WTC11 (cell line): ENCODE data around the gene LILRA6. TPM values are rescaled to one million over a fixed set of nuclear protein-coding genes. Genes with fewer than 3 reads are reported as not detected.

ENCODE experiments used
- ATAC-seq: fragments of 200-7000 bp; cut with Tn5 transposase; 2 replicates; pipeline ENCODE4 v1.10.0; 2021; ENCODE audit warnings: mild to moderate bottlenecking, moderate library complexity
- CTCF ChIA-PET: fragments of 300-600 bp; sonication (Branson Sonifier 250); formaldehyde crosslinking; loops from one replicate; lab custom pipeline; 2021; ENCODE audit warnings: antibody characterized with exemption; lab: Charles Lee
- POLR2A ChIA-PET: fragments of 350-600 bp; sonication (Branson Sonifier 250); formaldehyde crosslinking; loops from one replicate; lab custom pipeline; 2021; ENCODE audit warnings: antibody characterized with exemption; lab: Charles Lee
- DNase-seq: peaks from one replicate; pipeline ENCODE4 v3.0.0; 2021; ENCODE audit warnings: low spot score
- H3K27ac Mint-ChIP-seq: 2 replicates; pipeline ENCODE4 v1.8.0; 2021; ENCODE audit warnings: mixed read lengths
- H3K27me3 Mint-ChIP-seq: 2 replicates; pipeline ENCODE4 v1.8.0; 2021; ENCODE audit warnings: low read depth, mild to moderate bottlenecking, moderate library complexity, mixed read lengths
- H3K36me3 Mint-ChIP-seq: 2 replicates; pipeline ENCODE4 v1.8.0; 2021; ENCODE audit warnings: mixed read lengths
- H3K4me1 Mint-ChIP-seq: 2 replicates; pipeline ENCODE4 v1.8.0; 2022; ENCODE audit warnings: mixed read lengths
- H3K4me3 Mint-ChIP-seq: 2 replicates; pipeline ENCODE4 v1.8.0; 2021; ENCODE audit warnings: mild to moderate bottlenecking, moderate library complexity, mixed read lengths
- H3K9me3 Mint-ChIP-seq: 2 replicates; pipeline ENCODE4 v1.8.0; 2021; ENCODE audit warnings: mixed read lengths
- ELF4 ChIP-seq: sonication (generic); formaldehyde crosslinking; IDR thresholded peaks from 2 replicates; pipeline ENCODE4 v1.8.1; 2022; ENCODE audit warnings: low read depth, mild to moderate bottlenecking, moderate library complexity, missing genetic modification reagents
- FOXP4 ChIP-seq: sonication (generic); formaldehyde crosslinking; IDR thresholded peaks from 2 replicates; pipeline ENCODE4 v1.8.0; 2022; ENCODE audit warnings: mild to moderate bottlenecking, missing genetic modification reagents
- MAX ChIP-seq: sonication (generic); formaldehyde crosslinking; IDR thresholded peaks from 2 replicates; pipeline ENCODE4 v1.8.0; 2022; ENCODE audit warnings: mild to moderate bottlenecking, missing genetic modification reagents
- ZNF138 ChIP-seq: sonication (generic); formaldehyde crosslinking; conservative IDR thresholded peaks from 2 replicates; pipeline ENCODE4 v1.8.1; 2022; ENCODE audit warnings: mild to moderate bottlenecking, moderate library complexity, missing genetic modification reagents
- microRNA-seq: library from miRNA; unstranded; fragments of <30 nt; microRNA quantifications from one replicate; pipeline ENCODE4 v1.2.0, GENCODE V29; 2022; ENCODE audit warnings: borderline number of aligned reads
- total RNA-seq: library from RNA; stranded (reverse); gene quantifications from 3 replicates; pipeline ENCODE4 v1.2.3, GENCODE V29; 2021

LILRA6 gene
- total RNA-seq, 1 experiment from 2014 or later: not detected

GRCh38 chr19:54186934-54187381 lies 55.6 kb downstream of the LILRA6 start:
- DNase-seq (no peak), ATAC-seq (no peak)
- Mint-ChIP-seq H3K9me3 (no peaks in the 10 kb centered on the region), H3K27ac (peak overlapping the region; percentile 63; the same call in 1 of the 2 replicates), H3K36me3 (peaks cover 35% of the 10 kb centered on the region), H3K4me1 (peaks cover 23% of the 10 kb centered on the region), H3K27me3 (peaks cover 3% of the 10 kb centered on the region; the same call in 1 of the 2 replicates), H3K4me3 (peak overlapping the region; percentile 85)
- ChIA-PET POLR2A (no interaction called here), CTCF (interaction anchor here (1.1 kb wide), 1 partner anchor 28 kb away, joined by 3 read pairs; the partner anchor contains the start of gene LENG1)
- no peak for TF ChIP-seq ELF4
- no peak for TF ChIP-seq ZNF138 (CRISPR knock-in tag)
- TF ChIP-seq FOXP4 (CRISPR knock-in tag): no peak
- TF ChIP-seq MAX (CRISPR knock-in tag): no peak

Small RNA genes lying within 50 kb of the gene (microRNA-seq; reads per million reads assigned to microRNA genes)
- gene MIR4752: not detected

Other genes starting within 250 kb of the LILRA6 start
- gene VSTM1, start 178.9 kb downstream of the LILRA6 start, total RNA-seq: not detected in 3 replicates
- not detected in 3 replicates for gene TARM1, start 161.4 kb downstream of the LILRA6 start, total RNA-seq
- gene OSCAR, start 142.0 kb downstream of the LILRA6 start, total RNA-seq: 1.7 to 2.7 TPM (median 2.3 TPM) in 3 replicates
- 181 to 203 TPM (median 203 TPM) in 3 replicates for gene NDUFA3, start 139.9 kb downstream of the LILRA6 start, total RNA-seq
- 20.5 to 24.6 TPM (median 24.2 TPM) in 3 replicates for gene TFPT, start 127.1 kb downstream of the LILRA6 start, total RNA-seq
- 82.3 to 92.8 TPM (median 89.5 TPM) in 3 replicates for gene PRPF31, start 127.0 kb downstream of the LILRA6 start, total RNA-seq
- 90.7 to 96.8 TPM (median 93.3 TPM) in 3 replicates for gene CNOT3, start 105.0 kb downstream of the LILRA6 start, total RNA-seq
- gene LENG1, start 83.1 kb downstream of the LILRA6 start, total RNA-seq: 4.6 to 5.4 TPM (median 4.9 TPM) in 3 replicates
- 9.3 to 14.7 TPM (median 13.8 TPM) in 3 replicates for gene TMC4, start 69.6 kb downstream of the LILRA6 start, total RNA-seq
- gene MBOAT7, start 53.2 kb downstream of the LILRA6 start, total RNA-seq: 109 to 126 TPM (median 113 TPM) in 3 replicates
- gene TSEN34, start 51.5 kb downstream of the LILRA6 start, total RNA-seq: 32.0 to 34.3 TPM (median 32.5 TPM) in 3 replicates
- 1,828 to 2,106 TPM (median 2,018 TPM) in 3 replicates for gene RPS9, start 41.9 kb downstream of the LILRA6 start, total RNA-seq
- gene LILRB3, start 19.8 kb downstream of the LILRA6 start, total RNA-seq: not detected in 3 replicates
- gene LILRB5, start 14.5 kb upstream of the LILRA6 start, total RNA-seq: 0.07 to 0.11 TPM (median 0.09 TPM) in 3 replicates
- gene LILRB2, start 38.3 kb upstream of the LILRA6 start, total RNA-seq: 0.11 TPM in 1 of 3 replicates, not detected in the others
- gene LILRA5, start 70.4 kb upstream of the LILRA6 start, total RNA-seq: 0.25 TPM in 1 of 3 replicates, not detected in the others
- not detected in 3 replicates for gene LILRA4, start 96.4 kb upstream of the LILRA6 start, total RNA-seq
- 0.18 to 0.60 TPM (median 0.37 TPM) in 3 replicates for gene LAIR1, start 122.1 kb upstream of the LILRA6 start, total RNA-seq
- 35.9 to 38.2 TPM (median 37.1 TPM) in 3 replicates for gene TTYH1, start 172.7 kb upstream of the LILRA6 start, total RNA-seq
- gene LENG8, start 206.4 kb upstream of the LILRA6 start, total RNA-seq: 175 to 187 TPM (median 187 TPM) in 3 replicates
- 6.1 to 7.5 TPM (median 6.9 TPM) in 3 replicates for gene LENG9, start 221.0 kb upstream of the LILRA6 start, total RNA-seq
- 11.5 to 19.8 TPM (median 18.3 TPM) in 3 replicates for gene CDC42EP5, start 230.5 kb upstream of the LILRA6 start, total RNA-seq